Testis (tissue), 3 donors: ENCODE measurements around the gene TMEM91. TPM values are rescaled to one million over a fixed set of nuclear protein-coding genes. Genes with fewer than 3 reads are reported as not detected.

ENCODE experiments used
- DNase-seq: peaks from one replicate; pipeline ENCODE4 v3.0.0-alpha.2; 2019
- H3K27ac ChIP-seq, 2 donors: fragments of 200-600 bp; sonication (generic); one replicate each; pipeline ENCODE4 v1.5.1; 2019
- H3K27me3 ChIP-seq: fragments of 200-600 bp; sonication (generic); one replicate; pipeline ENCODE4 v1.5.1; 2019
- H3K36me3 ChIP-seq: fragments of 200-600 bp; sonication (generic); one replicate; pipeline ENCODE4 v1.5.1; 2017; ENCODE audit warnings: low read depth; ENCODE audit errors: missing control alignments
- H3K4me1 ChIP-seq: fragments of 200-600 bp; sonication (generic); one replicate; pipeline ENCODE4 v1.5.1; 2019
- H3K4me3 ChIP-seq, 2 donors: fragments of 200-600 bp; sonication (generic); one replicate each; pipeline ENCODE4 v1.5.1; 2017 to 2019
- H3K9me3 ChIP-seq: fragments of 200-600 bp; sonication (generic); one replicate; pipeline ENCODE4 v1.5.1; 2017
- POLR2A ChIP-seq: fragments of 450-650 bp; IDR thresholded peaks from one replicate; pipeline ENCODE4 v1.6.1; 2017; ENCODE audit warnings: antibody characterized with exemption, mild to moderate bottlenecking, moderate library complexity
- WGBS, 2 donors: methylation state at CpG; one replicate each; pipeline ENCODE4 v1.1.5; 2018; 5-methylcytosine and 5-hydroxymethylcytosine counted together
- intact Hi-C: fragments of 100-400 bp; cut with DNase I; formaldehyde crosslinking; loops from one replicate; pipeline ENCODE4 v1.15.1; 2023; ENCODE audit warnings: low total_unique reads
- polyA plus RNA-seq: library from polyadenylated mRNA; stranded (reverse); fragments of 350-450 nt; fragmentation: Illumina TruSeq; extraction: RNeasy Lipid Tissue Mini Kit (QIAGEN cat#74804); gene quantifications from one replicate; pipeline ENCODE4 v1.2.3, GENCODE V29; 2014; ENCODE audit warnings: low read depth, low replicate concordance; ENCODE audit not compliant: insufficient read depth
- total RNA-seq, 2 donors: library from RNA; depleted of rRNA; stranded (reverse); fragments of >200 nt; gene quantifications; one replicate each; pipeline ENCODE4 v1.2.3, GENCODE V29; 2016
- TF ChIP-seq, protein P1 (sequence below), 3 experiments: fragments of 450-650 bp in 2 of 3; fragments of 200-600 bp in 1 of 3; sonication (generic) in 1 of 3; IDR thresholded peaks; one replicate each; pipeline ENCODE4 v1.5.1; 2016 to 2019; ENCODE audit warnings: antibody characterized with exemption in 3 of 3, mild to moderate bottlenecking in 2 of 3, moderate library complexity in 1 of 3

Gene TMEM91
- total and polyA plus RNA-seq, 3 donors from 2014 or later, result 17.0 to 33.2 (median 32.9) TPM

DNA sequence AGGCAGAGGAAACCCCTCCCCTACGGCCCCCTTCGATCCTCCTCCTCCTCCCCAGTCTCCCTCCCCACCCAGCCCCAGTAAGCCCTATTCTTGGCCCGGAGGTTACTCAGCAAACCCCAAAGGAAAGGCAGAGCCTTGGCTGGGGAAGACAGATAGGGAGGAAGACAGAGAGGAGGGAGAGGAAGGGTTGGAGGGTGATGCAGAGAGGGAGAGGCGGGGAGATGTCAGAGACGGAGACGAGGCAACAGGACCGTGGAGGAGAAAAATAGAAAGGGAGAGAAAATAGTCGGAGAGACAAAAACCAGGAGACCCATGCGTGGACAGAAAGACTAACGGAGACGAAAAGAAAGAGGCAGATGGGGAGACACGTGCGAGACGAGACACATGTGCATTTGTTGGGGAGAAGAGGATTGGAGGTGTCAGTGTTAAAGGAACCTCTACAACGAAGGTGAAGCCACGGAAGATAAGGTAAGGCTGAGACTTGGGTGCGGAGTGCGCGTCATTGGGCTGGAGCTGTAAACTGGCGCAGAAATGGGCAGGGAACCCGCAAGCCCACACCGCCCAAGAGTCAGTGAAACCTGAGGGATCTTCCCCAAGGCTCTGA, 25.5 kb upstream of the TMEM91 start:
- H3K27ac ChIP-seq, result peak overlapping the region in 1 of 2 donors; percentile 91
- peak overlapping the region; percentile 68 to 69 for H3K4me3 ChIP-seq
- 4 to 10% methylated on average over 22 of the region's 22 CpGs for WGBS, 2 donors
- intact Hi-C loops, result no loop called here
- DNase-seq, result no peak
- H3K36me3 ChIP-seq, result no peaks in the 10 kb centered on the region
- H3K9me3 ChIP-seq, result no peaks in the 10 kb centered on the region
- H3K4me1 ChIP-seq, result peaks cover 8% of the 10 kb centered on the region
- no peaks in the 10 kb centered on the region for H3K27me3 ChIP-seq
- TF ChIP-seq POLR2A, result no peak
- TF ChIP-seq, protein P1, sequence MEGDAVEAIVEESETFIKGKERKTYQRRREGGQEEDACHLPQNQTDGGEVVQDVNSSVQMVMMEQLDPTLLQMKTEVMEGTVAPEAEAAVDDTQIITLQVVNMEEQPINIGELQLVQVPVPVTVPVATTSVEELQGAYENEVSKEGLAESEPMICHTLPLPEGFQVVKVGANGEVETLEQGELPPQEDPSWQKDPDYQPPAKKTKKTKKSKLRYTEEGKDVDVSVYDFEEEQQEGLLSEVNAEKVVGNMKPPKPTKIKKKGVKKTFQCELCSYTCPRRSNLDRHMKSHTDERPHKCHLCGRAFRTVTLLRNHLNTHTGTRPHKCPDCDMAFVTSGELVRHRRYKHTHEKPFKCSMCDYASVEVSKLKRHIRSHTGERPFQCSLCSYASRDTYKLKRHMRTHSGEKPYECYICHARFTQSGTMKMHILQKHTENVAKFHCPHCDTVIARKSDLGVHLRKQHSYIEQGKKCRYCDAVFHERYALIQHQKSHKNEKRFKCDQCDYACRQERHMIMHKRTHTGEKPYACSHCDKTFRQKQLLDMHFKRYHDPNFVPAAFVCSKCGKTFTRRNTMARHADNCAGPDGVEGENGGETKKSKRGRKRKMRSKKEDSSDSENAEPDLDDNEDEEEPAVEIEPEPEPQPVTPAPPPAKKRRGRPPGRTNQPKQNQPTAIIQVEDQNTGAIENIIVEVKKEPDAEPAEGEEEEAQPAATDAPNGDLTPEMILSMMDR (IDR thresholded peaks at IDR 0.05), result no peak

DNA sequence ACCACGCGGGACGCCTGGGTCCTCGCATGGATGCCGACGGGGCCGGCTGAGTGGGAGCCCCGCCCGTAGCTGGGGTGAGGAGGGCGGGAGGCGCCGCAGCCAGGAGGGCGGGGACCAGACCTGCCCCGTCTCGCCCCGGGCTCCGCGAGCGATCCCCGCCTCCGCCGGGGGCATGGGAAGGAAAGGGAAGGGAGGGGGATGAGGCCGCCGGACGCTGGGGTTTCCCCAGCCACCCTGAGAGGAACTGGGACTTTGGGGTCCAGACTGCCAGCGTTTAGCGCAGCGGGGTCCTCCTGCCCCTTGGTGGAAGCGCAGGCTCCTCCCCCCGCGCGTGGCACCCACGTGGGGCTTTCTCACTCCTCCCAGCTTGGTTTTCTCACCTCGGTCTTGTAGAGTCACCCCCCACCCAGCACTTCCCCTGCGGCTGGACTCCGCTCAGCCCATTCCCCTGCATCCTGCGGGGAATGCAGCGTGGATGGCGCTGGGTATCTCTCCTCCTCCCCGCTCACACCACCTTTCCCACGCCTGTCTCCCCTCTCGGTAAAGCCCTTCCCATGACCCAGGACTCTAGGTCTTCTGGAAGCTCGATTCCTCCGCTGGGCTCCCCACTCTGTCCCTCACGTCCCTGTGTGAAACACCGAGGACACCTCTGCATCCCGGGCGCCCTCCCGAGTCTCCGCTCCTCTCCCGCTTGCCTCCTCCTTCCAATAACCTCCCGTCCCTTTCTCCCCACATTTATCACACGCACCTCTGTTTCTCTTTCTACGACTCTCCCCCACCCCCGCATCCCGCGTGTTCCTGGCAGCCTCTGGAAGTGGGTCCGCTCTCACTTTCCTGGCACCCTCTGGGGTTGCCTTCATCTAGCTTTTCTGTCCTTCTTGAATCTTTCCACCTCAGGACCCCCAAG, 24.7 kb upstream of the TMEM91 start:
- WGBS, 2 donors, result 1 to 2% methylated on average over 33 to 58 of the region's 58 CpGs
- Histone ChIP-seq H3K9me3 (no peaks in the 10 kb centered on the region), H3K27ac (peak overlapping the region; percentile 39 to 91), H3K36me3 (no peaks in the 10 kb centered on the region), H3K4me3 (peak overlapping the region; percentile 68 to 69), H3K4me1 (peaks cover 8% of the 10 kb centered on the region), H3K27me3 (no peaks in the 10 kb centered on the region)
- peak; percentile 62 for DNase-seq
- intact Hi-C loops, result no loop called here
- no peak for TF ChIP-seq POLR2A
- TF ChIP-seq, protein P1 (IDR thresholded peaks at IDR 0.05), result no peak

DNA sequence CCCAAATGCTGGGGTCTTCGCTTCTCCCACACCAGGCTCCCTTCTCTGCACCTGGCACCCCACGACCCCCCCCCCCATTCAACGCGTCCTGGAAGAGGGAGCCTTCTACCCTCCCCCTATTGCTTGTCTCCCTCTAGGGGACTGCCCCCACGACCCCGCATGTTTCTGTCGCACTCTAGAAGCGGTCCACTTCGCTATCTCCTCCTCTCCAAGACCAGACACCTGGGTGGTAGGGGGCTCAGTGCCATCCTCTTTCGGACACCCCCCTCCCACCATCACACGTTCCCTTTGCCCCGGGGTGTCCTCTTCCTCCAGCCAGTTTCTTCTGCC, 24.1 kb upstream of the TMEM91 start:
- Histone ChIP-seq H3K4me3 (peak overlapping the region; percentile 68 to 69), H3K36me3 (no peaks in the 10 kb centered on the region), H3K4me1 (peaks cover 8% of the 10 kb centered on the region), H3K27ac (peak overlapping the region; percentile 52 to 91), H3K9me3 (no peaks in the 10 kb centered on the region), H3K27me3 (no peaks in the 10 kb centered on the region)
- WGBS, 2 donors, result 1 to 3% methylated on average over 12 of the region's 12 CpGs
- no peak for DNase-seq
- TF ChIP-seq, protein P1 (IDR thresholded peaks at IDR 0.05), result no peak
- no peak for TF ChIP-seq POLR2A
- intact Hi-C loops, result no loop called here

DNA sequence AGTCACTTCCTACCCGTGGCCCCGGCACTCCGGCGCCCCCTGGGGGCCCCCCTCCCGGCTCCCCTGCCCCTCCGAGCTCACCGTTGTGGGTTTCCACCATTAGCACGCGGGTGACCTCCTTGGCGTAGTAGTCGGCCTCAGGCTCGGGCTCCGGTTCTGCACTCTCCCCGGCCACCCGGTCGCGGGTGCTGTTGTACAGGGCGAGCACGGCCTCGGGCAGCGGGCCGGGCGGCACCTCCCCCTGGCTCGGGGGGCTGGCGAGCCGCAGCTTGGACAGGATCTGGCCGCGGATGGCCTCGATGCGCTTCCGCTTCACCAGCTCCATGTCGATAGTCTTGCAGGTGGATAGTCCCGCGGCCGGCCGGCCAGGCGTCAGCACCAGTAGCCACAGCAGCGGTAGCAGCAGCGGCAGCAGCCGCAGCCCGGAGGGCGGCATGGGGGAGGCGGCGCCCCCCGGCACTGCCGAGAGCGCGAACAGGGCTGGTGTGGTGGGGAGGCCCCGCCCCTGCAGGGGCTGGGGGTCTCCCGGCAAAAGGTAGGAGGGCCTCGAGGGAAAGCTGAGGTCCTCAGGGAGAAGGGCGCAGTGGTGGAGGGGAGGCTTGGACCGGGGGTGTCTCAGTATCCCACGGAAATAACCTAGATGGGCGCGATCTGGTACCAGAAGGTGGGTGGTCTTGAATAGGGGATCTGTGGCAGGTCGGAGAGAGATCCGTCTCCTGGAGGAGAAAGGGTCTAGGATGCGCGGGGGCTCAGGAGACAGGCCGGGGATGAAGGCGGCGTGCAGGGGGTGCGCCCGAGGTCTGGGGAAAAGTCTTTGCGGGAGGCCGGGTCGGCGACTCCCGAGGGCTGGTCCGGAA, 23.5 kb upstream of the TMEM91 start:
- no peaks in the 10 kb centered on the region for H3K27me3 ChIP-seq
- H3K9me3 ChIP-seq, result no peaks in the 10 kb centered on the region
- WGBS, 2 donors, result 1 to 2% methylated on average over 27 to 60 of the region's 71 CpGs
- TF ChIP-seq POLR2A, result no peak
- TF ChIP-seq, protein P1 (IDR thresholded peaks at IDR 0.05), result peak in 2 of 3 experiments; percentile 14 to 26
- no peaks in the 10 kb centered on the region for H3K36me3 ChIP-seq
- peak overlapping the region; percentile 52 to 91 for H3K27ac ChIP-seq
- H3K4me1 ChIP-seq, result peaks cover 8% of the 10 kb centered on the region
- intact Hi-C loops, result no loop called here
- peak overlapping the region; percentile 68 to 69 for H3K4me3 ChIP-seq
- peak; percentile 56 for DNase-seq
